MM.1S (cell line): Measurements from ENCODE around the gene KIF18B.

ENCODE experiments used
- DNase-seq: peaks from one replicate; pipeline ENCODE4 v3.0.0-alpha.2; 2015
- H2AFZ ChIP-seq: fragments of 300-600 bp; sonication (generic); 2 replicates; pipeline ENCODE4 v1.6.0; 2016; ENCODE audit warnings: antibody characterized with exemption, low read length
- H3F3A ChIP-seq: fragments of 300-600 bp; sonication (generic); 2 replicates; pipeline ENCODE4 v1.6.1; 2016; ENCODE audit warnings: mild to moderate bottlenecking, antibody characterized with exemption, low read length, moderate library complexity, mixed read lengths; ENCODE audit not compliant: insufficient read depth
- H3K27ac ChIP-seq: fragments of 300-600 bp; sonication (generic); 2 replicates; pipeline ENCODE4 v1.5.1; 2016; ENCODE audit warnings: mild to moderate bottlenecking, low read length
- H3K27me3 ChIP-seq: fragments of 300-600 bp; sonication (generic); replicated peaks from 2 replicates; pipeline ENCODE4 v1.6.0; 2016; ENCODE audit warnings: low read length; ENCODE audit not compliant: insufficient read depth
- H3K36me3 ChIP-seq: fragments of 300-600 bp; sonication (generic); replicated peaks from 2 replicates; pipeline ENCODE4 v1.6.1; 2016; ENCODE audit warnings: mild to moderate bottlenecking, low read length, mixed read lengths; ENCODE audit not compliant: insufficient read depth
- H3K4me1 ChIP-seq: fragments of 300-600 bp; sonication (generic); 2 replicates; pipeline ENCODE4 v1.6.1; 2016; ENCODE audit warnings: low read length, mixed read lengths
- H3K4me2 ChIP-seq: fragments of 300-600 bp; sonication (generic); 2 replicates; pipeline ENCODE4 v1.6.0; 2016; ENCODE audit warnings: low read depth, low read length
- H3K4me3 ChIP-seq: fragments of 300-600 bp; sonication (generic); 2 replicates; pipeline ENCODE4 v1.5.1; 2016; ENCODE audit warnings: low read length, mixed read lengths
- H3K79me2 ChIP-seq: fragments of 300-600 bp; sonication (generic); 2 replicates; pipeline ENCODE4 v1.6.1; 2016; ENCODE audit warnings: mixed run types, low read length, mixed read lengths
- H3K9ac ChIP-seq: fragments of 300-600 bp; sonication (generic); 2 replicates; pipeline ENCODE4 v1.6.1; 2016; ENCODE audit warnings: low read length, mixed read lengths
- H3K9me2 ChIP-seq: fragments of 300-600 bp; sonication (generic); replicated peaks from 2 replicates; pipeline ENCODE4 v1.6.1; 2016; ENCODE audit warnings: mild to moderate bottlenecking, low read length, mixed read lengths; ENCODE audit not compliant: insufficient read depth
- H3K9me3 ChIP-seq: fragments of 300-600 bp; sonication (generic); replicated peaks from 2 replicates; pipeline ENCODE4 v1.6.1; 2016; ENCODE audit warnings: mild to moderate bottlenecking, low read length, mixed read lengths; ENCODE audit not compliant: insufficient read depth
- H4K20me1 ChIP-seq: fragments of 300-600 bp; sonication (generic); 2 replicates; pipeline ENCODE4 v1.6.1; 2016; ENCODE audit warnings: mild to moderate bottlenecking, low read length, moderate library complexity, mixed read lengths; ENCODE audit not compliant: insufficient read depth
- CTCF ChIP-seq: fragments of 300-600 bp; sonication (generic); IDR thresholded peaks from 2 replicates; pipeline ENCODE4 v1.5.1; 2016; ENCODE audit warnings: antibody characterized with exemption, low read length, mixed read lengths
- EZH2 ChIP-seq: fragments of 300-600 bp; sonication (generic); optimal IDR thresholded peaks from 2 replicates; pipeline ENCODE3; 2017; ENCODE audit warnings: low read depth, mild to moderate bottlenecking, antibody characterized with exemption, low read length, mixed read lengths
- EZH2phosphoT487 ChIP-seq: fragments of 300-600 bp; sonication (generic); IDR thresholded peaks from 2 replicates; pipeline ENCODE4 v1.6.1; 2018; ENCODE audit warnings: antibody characterized with exemption, low read length

The KIF18B gene

GRCh38 chr17:44898768-44899073 is 48.9 kb downstream of the KIF18B start:
- Histone ChIP-seq H3K9me2 (no peaks in the 10 kb centered on the region), H3K4me3 (peak overlapping the region; percentile 93), H3K9me3 (no peaks in the 10 kb centered on the region), H2AFZ (peak overlapping the region; percentile 84), H3K79me2 (peaks cover 51% of the 10 kb centered on the region), H3K9ac (peak overlapping the region; percentile 90), H4K20me1 (no peaks in the 10 kb centered on the region), H3F3A (0 out of 2 replicates have a peak, but pooled peaks cover 8% of the 10 kb centered on the region), H3K4me1 (no peaks in the 10 kb centered on the region), H3K27ac (peak overlapping the region; percentile 80), H3K27me3 (peaks cover 37% of the 10 kb centered on the region), H3K36me3 (no peaks in the 10 kb centered on the region), H3K4me2 (peak overlapping the region; percentile 98)
- TF ChIP-seq EZH2phosphoT487 (no peak), EZH2 (no peak), CTCF (no peak)
- no peak for DNase-seq

- Histone ChIP-seq H3K27ac (no peak overlapping the region), H3K4me3 (no peak overlapping the region), H3K4me2 (no peak overlapping the region), H2AFZ (no peak overlapping the region), H3K4me1 (no peaks in the 10 kb centered on the region), H4K20me1 (no peaks in the 10 kb centered on the region), H3K36me3 (0 out of 2 replicates have a peak, but pooled peaks cover 3% of the 10 kb centered on the region), H3K79me2 (peaks cover 88% of the 10 kb centered on the region), H3K9me2 (no peaks in the 10 kb centered on the region), H3K9ac (no peak overlapping the region), H3K27me3 (no peaks in the 10 kb centered on the region), H3F3A (0 out of 2 replicates have a peak, but pooled peaks cover 8% of the 10 kb centered on the region), H3K9me3 (no peaks in the 10 kb centered on the region)
- DNase-seq: no peak
- TF ChIP-seq EZH2: no peak
- TF ChIP-seq EZH2phosphoT487: no peak
- TF ChIP-seq CTCF: no peak
These were observed 52.9 kb downstream of the KIF18B start for GRCh38 chr17:44894642-44895041.

GRCh38 chr17:44892250-44892649 is 55.3 kb downstream of the KIF18B start:
- no peaks in the 10 kb centered on the region for H3F3A ChIP-seq
- H3K9me2 ChIP-seq: no peaks in the 10 kb centered on the region
- H3K27me3 ChIP-seq: no peaks in the 10 kb centered on the region
- H3K9ac ChIP-seq: no peak overlapping the region
- H3K79me2 ChIP-seq: peaks cover 93% of the 10 kb centered on the region
- DNase-seq: no peak
- TF ChIP-seq EZH2phosphoT487 (no peak), EZH2 (no peak), CTCF (no peak)
- no peak overlapping the region for H3K4me3 ChIP-seq
- no peaks in the 10 kb centered on the region for H3K9me3 ChIP-seq
- H4K20me1 ChIP-seq: no peaks in the 10 kb centered on the region
- H3K27ac ChIP-seq: no peak overlapping the region
- H3K4me2 ChIP-seq: no peak overlapping the region
- 0 out of 2 replicates have a peak, but pooled peaks cover 3% of the 10 kb centered on the region for H3K36me3 ChIP-seq
- no peak overlapping the region for H2AFZ ChIP-seq
- H3K4me1 ChIP-seq: no peaks in the 10 kb centered on the region
